Sigmoid colon (tissue), 4 donors: ENCODE measurements around the gene NPHP4.

Source experiments
- EP300 ChIP-seq, 4 donors: sonication (generic); formaldehyde crosslinking; IDR thresholded peaks; one replicate each; pipeline ENCODE4 v1.6.1; 2017; ENCODE audit warnings: antibody characterized with exemption in 4 of 4
- POLR2A ChIP-seq, 2 donors: fragments of 450-650 bp; IDR thresholded peaks; one replicate each; pipeline ENCODE4 v1.6.1; 2016; ENCODE audit warnings: antibody characterized with exemption in 2 of 2, mild to moderate bottlenecking in 2 of 2, moderate library complexity in 2 of 2
- POLR2AphosphoS5 ChIP-seq, 4 donors: sonication (generic); formaldehyde crosslinking; IDR thresholded peaks; one replicate each; pipeline ENCODE4 v1.6.1; 2017; ENCODE audit warnings: antibody characterized with exemption in 4 of 4
- TF ChIP-seq, protein P1 (sequence below), 4 experiments: fragments of 450-650 bp in 3 of 4; fragments of 200-600 bp in 1 of 4; IDR thresholded peaks; one replicate each; pipeline ENCODE4 v1.5.1; 2016 to 2019; ENCODE audit warnings: antibody characterized with exemption in 4 of 4, mild to moderate bottlenecking in 3 of 4, moderate library complexity in 2 of 4

DNA sequence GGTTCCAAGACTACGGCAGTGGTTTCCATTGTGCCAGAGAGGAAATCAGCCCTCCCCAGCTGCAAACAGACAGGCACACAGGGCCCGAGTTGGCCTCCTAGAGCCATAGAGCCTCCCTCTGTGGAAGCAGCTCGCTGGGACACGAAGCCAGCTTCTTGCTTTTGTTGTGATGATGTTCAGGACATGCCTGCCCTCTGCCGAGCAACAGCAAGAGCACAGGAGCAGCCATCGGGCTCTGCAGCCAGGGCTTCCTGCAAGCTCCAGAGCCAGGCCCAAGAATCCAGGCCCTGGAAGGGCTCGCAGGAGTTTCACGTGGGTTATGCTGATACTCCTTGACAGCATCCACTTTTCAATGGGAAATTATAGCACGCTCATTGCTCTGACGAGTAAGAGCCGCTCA, 18.5 kb downstream of the NPHP4 start:
- TF ChIP-seq POLR2AphosphoS5 (IDR thresholded peaks at IDR 0.05) = no peak
- TF ChIP-seq, protein P1, sequence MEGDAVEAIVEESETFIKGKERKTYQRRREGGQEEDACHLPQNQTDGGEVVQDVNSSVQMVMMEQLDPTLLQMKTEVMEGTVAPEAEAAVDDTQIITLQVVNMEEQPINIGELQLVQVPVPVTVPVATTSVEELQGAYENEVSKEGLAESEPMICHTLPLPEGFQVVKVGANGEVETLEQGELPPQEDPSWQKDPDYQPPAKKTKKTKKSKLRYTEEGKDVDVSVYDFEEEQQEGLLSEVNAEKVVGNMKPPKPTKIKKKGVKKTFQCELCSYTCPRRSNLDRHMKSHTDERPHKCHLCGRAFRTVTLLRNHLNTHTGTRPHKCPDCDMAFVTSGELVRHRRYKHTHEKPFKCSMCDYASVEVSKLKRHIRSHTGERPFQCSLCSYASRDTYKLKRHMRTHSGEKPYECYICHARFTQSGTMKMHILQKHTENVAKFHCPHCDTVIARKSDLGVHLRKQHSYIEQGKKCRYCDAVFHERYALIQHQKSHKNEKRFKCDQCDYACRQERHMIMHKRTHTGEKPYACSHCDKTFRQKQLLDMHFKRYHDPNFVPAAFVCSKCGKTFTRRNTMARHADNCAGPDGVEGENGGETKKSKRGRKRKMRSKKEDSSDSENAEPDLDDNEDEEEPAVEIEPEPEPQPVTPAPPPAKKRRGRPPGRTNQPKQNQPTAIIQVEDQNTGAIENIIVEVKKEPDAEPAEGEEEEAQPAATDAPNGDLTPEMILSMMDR (IDR thresholded peaks at IDR 0.05) = no peak
- no peak for TF ChIP-seq POLR2A (IDR thresholded peaks at IDR 0.05)
- TF ChIP-seq EP300 (IDR thresholded peaks at IDR 0.05) = no peak
